HG02981 (cell line): ENCODE measurements around the gene EXOC6.

Experiments
- ATAC-seq: cut with Tn5 transposase; IDR thresholded peaks from one replicate; pipeline ENCODE4 v1.9.1; 2021; ENCODE audit warnings: mild to moderate bottlenecking, moderate library complexity; ENCODE audit not compliant: unreplicated experiment

Gene EXOC6

GRCh38 chr10:92832998-92833650 is 15.2 kb upstream of the EXOC6 start:
- no peak for ATAC-seq

DNA sequence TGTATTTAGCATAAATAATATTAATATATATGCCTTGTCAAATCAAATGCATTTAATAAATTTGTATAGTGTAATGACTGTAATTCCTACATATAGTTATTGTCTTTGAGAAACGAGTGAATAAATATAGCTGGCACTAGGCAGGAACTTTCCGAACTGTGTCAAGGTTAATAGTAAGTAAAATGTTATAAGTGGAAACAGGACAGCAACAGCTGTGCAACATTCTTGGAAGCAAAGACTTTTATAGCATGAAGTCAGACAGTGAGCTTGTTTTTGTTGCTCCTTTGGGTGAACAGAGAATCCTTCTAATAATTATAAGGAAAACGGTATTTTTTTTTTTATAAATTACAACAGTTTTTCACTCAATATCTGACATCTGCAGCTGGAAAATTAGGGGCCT is 14.0 kb upstream of the EXOC6 start:
- no peak for ATAC-seq

- no peak for ATAC-seq
These were observed 13.3 kb upstream of the EXOC6 start for GRCh38 chr10:92834986-92835385.

GRCh38 chr10:92837456-92837855 is 10.9 kb upstream of the EXOC6 start:
- no peak for ATAC-seq

- ATAC-seq: no peak
These were observed 8.9 kb upstream of the EXOC6 start for GRCh38 chr10:92839191-92840085.

DNA sequence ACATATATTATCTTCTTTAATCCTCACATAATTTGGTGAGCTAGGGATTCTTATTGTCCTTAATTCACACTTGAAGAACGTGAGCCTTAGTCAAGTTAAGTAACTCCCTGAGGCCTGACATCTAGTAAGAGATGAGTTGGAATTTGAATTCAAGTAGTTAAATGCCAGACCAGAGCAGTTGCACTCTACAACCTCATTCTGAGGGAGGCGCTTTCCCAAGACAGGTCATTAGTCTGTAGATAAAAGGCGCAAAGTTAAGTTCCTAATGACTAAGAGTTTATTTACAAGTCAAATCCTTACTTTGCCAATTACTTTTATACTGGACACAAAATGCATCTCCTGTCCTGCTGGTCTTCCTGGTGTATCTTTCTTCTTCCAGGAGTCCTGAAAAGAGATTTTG is 3.6 kb upstream of the EXOC6 start:
- no peak for ATAC-seq

DNA sequence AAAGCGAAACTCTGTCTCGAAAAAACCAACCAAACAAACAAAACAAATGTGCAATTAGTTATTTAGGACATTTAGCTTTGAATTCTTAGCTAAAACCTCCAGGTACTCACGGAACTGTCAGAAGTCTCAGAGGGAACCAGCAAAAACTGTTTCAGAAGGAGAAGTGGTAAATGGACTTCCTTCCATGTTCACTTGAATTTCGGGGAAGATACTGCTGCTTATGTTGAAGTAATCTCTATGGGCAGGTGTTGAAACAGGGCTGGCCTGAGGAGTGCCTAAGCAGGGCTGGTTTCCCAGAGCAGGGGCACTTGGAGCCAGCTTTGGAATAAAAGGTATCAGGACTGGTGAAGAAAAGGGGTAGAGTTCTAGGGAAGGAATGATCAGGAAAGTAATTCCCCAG is 2.4 kb upstream of the EXOC6 start:
- no peak for ATAC-seq

- ATAC-seq: no peak
These were observed 2.0 kb upstream of the EXOC6 start for GRCh38 chr10:92846344-92846743.

- no peak for ATAC-seq
These were observed 1.5 kb upstream of the EXOC6 start for GRCh38 chr10:92846854-92847201.

GRCh38 chr10:92847202-92847864 is 987 bp upstream of the EXOC6 start:
- no peak for ATAC-seq

GRCh38 chr10:92848037-92848440 is 281 bp upstream of the EXOC6 start:
- no peak for ATAC-seq

DNA sequence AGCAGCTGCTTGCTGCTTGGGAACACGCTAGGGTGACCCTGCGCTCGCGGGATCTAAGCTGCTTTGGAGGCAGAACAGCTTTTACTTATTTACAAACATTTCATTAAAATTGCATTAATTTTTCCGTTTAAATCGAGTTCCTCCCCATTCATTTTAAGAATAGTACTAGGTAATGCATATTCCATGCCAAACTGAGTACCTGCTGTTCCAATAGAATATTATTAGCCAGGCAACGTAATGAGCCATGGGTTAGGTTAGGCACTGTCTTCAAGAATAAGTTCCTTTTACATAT is 860 bp downstream of the EXOC6 start:
- ATAC-seq: no peak

DNA sequence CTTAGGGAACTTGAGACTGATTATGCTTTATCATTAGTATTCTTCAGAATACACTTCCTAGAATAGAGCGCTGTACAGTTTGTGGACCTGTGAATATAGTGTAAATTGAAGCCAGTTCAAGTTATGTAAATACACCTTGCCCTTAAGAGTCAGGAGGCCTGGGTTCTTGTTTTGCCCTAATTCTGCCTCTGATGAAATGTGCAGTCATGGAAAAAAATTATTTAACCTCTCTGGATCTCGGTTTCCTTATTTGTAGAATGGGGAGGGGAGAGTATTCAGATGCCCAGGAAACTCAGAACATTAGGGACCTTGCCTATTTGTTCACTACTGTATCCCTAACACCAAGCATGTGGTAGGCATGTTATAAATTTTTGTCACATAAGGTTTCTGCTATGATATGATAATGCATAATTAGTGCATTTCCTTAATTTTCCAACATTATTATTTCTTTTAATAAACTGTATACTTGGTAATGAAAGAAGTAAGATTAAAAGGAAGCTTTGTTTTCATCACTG is 1.3 kb downstream of the EXOC6 start:
- no peak for ATAC-seq

DNA sequence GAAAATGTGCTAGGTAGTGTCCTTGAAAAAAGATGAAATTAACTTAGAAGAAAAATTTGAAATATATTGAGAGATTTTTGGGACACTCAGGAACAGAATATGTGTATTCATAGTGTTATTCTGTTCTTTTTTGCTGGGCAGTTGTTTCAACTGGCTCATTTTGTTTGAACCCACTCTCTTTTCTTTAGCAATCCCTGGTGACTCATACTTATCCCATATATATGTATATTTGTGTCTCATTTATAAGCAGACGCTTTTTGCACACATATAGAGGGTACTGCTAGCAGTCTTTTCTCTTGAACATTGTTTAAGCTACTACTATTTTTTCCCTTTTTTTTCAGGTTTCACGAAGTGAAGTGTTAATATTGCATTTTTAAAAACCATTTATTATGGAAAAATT is 1.9 kb downstream of the EXOC6 start:
- ATAC-seq: no peak

DNA sequence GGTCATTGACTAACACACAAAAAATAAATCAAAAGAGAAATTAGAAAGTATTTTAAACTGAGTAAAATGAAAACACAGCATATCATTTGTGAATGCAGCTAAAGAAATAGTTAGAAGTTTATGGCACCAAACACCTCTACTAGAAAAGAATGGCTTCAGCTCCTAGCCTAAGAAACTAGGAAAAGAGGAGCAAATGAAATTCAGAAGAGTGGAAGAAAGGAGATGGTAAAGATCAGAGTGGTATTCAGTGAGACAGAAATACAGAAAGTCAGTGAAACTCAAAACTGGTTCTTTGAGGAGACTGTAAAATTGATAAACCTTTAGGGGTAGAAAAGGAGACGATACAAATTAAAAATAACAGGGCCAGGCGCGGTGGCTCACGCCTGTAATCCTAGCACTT is 2.7 kb downstream of the EXOC6 start:
- ATAC-seq: no peak

DNA sequence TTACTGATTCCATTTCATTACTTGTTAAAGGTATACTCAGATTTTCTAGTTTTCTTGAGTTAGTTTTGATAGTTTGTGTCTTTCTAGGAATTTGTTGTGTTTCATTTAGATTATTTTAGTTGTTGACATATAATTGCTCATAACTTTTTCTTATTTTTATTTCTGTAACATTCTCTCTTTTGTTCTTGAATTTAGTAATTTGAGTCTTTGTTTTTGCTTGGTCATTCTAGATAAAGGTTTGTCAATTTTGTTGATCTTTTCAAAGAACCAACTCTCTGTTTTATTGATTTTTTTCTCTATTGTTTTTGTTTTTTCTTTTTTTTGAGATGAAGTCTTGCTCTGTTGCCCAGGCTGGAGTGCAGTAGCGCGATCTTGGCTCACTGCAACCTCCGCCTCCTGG is 7.2 kb downstream of the EXOC6 start:
- no peak for ATAC-seq

DNA sequence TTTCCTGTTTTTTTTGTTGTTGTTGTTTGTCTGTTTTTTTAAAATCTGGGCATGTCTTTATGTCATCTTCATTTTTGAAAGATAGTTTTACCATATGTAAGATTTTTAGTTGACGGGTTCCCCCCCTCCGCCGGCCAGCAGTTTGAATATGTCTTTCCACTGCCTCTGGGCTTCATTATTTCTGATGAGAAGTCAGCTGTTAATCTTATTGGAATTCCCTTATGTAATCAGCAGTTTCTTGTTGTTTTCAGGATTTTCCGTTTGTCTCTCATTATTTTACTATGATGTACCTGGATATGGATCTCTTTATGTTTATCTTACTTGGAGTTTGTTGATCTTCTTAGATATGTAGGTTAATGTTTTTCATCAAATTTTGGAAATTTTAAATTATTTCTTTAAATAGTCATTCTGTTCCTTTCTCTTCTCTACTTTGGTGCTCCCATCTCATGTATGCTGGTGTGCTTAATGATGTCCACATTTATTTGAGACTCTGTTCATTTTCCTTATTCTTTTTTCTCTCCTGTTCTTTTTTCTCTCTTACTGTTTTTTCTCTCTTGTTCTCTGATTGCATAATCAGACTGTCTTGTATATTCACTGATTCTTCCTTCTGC is 9.7 kb downstream of the EXOC6 start:
- no peak for ATAC-seq

- ATAC-seq: no peak
These were observed 18.9 kb downstream of the EXOC6 start for GRCh38 chr10:92867235-92867634.

GRCh38 chr10:92868036-92868435 is 19.7 kb downstream of the EXOC6 start:
- no peak for ATAC-seq

- ATAC-seq: no peak
These were observed 20.2 kb downstream of the EXOC6 start for GRCh38 chr10:92868557-92868956.

DNA sequence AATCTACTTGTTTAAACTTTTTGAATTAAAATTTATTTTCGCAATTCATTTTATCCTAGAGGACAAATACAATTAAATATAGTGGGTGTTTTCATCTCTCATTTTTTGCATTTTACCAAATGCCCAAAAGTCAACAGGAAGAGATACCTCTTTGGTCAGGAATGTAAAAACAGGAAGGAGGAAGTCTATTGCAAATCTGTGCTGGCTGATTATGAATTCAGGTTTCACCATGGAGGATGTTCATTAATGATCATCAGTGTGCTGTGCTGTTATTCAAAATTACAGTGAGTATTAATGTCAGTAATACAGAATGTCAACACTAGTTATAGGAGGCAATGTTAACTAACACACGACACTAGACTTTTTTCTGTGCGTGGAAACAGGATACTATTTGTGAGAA is 24.7 kb downstream of the EXOC6 start:
- no peak for ATAC-seq
